NCI-H510A treated with DMSO at 0.1 percent for 48 hours (cell line): ENCODE measurements around the gene MCC.
A peak's percentile ranks its signal among the peaks of the same experiment; 100 is the strongest.

Experiments
- DNase-seq: peaks from one replicate; lab custom pipeline; 2025; lab: John Stamatoyannopoulos, UW

The MCC gene

DNA sequence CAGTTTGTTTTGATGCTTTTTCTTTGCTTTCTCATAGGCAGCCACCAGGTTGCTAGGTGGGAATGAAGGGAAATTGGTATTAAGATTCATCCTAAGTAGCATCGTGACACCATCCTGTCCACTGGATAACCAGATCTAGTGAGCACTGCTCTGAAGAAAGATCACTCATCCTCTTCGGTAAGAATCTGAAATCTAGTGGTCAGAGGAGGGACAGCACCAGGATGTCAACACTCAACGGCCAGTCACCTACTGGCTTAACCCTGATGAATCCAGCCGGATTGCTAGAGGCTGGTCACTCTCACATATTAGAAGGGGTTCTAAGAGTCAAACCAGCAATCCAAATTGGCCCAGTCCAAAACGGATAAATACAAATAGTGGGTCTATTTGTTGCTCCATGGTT, 460.8 kb downstream of the MCC start:
- DNase-seq: no peak

DNA sequence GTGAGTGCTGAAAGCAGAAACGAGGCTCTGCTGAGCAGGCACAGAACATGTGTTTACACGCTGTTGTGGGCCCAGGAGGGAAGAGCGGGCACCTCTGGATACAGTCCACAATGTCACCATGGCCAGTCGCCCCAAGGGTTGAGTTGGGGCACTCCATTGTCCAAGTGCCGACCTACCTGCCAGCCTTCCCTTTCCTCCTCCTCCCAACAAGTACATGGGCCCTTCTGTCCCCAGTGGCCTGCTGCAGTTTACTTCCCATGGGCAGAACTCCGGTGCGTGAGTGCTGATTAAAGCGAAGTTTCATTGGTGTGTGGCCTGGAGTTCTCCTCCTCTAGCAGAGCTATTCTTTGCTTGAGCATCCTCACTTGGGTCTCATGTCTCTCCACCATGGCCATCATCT, 461.2 kb downstream of the MCC start:
- DNase-seq: no peak

DNA sequence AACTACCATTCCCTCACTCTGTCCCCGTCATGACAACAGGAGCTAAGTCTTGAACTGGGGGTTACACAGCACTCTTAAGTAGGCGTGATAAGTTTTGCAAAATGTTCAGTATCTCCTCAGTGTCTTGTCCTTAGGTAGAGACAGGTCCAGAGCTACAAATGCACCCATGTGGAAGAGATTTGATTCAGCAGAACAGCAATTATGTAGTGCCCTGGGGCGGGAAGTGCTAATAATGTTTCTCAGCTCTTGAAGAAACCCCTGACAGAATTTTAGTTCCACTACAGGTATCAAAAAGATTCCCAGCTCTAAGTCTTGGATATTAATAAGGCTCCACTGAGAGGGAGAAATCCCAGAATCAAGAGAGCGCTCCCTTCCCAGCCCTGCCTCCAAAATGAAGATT, 462.0 kb downstream of the MCC start:
- DNase-seq: no peak

DNA sequence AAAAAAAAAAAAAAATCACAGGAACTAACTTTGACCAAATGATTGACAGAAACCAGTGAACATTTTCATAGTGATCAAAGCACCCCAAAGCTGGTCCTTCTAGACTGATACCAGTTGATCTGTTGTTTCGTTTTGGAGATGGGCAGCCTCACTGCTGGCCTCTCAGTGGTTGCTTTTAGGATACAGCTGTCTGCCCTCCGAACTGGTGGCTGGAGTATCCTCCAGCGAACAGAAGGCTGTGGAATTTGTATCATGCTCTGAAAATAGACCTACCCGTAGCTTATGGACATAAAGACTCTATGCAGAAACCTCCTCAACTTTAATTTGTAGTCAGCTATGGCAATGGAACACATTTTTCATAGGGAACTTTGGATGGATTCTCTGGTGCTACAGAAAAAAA, 462.7 kb downstream of the MCC start:
- no peak for DNase-seq

DNA sequence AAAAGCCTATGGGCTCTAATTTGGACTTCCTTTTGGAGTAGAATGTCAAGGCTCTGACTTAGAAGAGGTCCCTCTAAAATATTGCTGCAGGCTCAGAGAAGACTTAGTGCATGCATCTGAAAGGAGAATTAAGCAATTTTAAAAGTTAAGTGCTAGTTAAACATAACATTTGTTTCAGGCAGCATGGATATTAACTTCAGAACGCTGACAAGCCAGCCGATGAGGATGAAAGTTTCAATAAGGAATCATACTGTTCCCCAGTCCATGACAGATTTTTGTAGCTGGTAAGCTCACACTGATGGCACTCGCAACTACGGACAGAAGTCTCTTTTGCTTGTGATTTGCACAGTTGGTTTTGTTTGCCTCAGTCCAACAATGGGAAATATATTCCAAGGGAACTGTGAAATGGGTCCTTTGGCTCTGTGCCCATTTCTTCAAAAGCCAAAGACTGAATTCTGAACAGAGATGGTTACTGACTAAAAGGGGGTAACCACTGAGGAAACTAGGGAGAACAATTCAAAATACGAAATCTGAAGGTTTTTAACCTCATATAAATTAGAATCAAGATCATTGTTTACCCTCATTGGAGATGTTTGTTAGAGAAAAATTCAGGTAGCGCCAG, 464.1 kb downstream of the MCC start:
- DNase-seq: no peak

DNA sequence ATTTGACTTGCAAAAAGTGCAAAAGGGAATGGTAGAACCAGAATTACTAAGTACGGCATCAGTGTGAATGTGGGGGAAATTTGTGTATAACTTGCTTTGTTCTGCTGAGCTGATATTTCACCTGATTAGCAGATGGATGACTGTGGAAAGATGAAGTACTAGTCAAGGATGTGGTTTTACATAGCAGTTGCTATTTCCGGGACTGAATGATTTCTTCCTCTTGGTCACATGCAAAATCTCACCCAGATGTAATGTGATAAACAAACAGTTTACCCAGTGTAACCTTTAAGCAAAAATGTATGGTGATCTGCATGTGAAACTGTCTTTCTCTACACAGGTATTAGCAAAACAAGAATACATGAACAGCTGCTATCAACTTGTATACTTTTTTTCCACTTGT, 465.6 kb downstream of the MCC start:
- no peak for DNase-seq

DNA sequence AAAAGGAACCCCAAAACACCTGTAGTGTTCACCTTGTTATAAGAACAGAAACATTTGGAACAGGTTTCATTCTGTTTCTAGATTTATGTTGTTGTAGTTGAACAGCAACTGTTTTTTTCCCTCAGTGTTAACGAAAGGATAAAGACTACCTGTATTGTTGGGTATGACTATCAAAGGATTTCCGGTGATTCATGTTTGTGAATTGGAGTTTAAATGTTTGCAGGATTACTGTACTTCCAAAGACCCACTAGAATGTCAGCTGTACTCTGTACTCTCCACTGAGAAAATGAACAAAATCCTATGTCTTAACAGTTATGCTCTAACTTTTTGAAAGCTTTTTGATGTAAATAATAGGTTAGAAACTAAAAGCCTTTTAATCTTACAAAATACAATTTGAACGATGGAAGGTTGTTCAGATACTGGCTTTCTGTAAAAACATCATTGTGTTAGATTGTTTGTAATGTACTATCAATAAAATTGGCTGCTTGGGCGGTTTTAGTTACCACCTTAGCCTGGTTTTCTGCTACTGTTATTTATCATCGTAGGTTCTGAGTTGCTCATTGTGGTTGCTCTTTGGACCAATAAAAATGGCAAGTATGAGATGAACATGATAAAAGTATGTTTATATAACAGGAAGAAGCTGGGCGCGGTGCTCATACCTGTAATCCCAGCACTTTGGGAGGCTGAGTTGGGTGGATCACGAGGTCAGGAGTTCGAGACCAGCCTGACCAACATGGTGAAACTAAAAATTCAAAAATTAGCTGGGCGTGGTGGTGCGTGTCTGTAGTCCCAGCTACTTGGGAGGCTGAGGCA, 467.6 kb downstream of the MCC start:
- DNase-seq: no peak

DNA sequence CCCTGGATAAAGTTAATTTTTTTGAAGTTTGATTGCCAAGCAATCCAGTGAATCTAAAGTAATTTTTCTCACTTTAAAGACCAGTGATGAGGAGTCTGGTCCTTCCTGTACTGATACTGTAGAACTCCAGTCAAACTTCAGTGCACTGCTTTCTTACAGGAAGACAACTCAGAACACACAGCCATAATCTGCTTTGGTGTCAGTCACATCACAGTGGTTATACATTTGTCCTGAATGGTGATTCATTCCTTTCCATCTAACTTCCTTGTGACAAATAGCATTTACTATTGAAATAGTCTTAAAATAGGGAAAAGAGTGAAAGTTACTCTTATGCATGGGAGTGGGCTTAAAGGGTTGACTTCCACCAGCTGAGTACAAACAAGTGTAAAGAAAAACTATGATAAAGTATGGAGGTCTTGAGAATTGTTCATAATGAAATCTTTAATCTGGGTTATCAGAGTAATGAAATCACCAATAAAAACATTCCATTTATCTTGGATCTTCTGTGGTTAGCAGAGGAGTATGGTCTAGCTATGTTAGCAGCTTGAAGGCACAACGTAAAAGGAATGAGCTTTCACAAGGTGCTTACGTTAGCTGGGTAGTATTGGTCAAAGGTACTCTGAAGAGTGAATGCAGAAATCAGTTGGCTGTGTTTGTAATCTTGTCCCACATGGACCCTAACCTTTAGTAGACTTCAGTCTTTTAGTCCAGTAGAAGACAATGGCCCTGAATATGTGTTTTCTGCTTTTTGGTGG, 470.2 kb downstream of the MCC start:
- DNase-seq: no peak

DNA sequence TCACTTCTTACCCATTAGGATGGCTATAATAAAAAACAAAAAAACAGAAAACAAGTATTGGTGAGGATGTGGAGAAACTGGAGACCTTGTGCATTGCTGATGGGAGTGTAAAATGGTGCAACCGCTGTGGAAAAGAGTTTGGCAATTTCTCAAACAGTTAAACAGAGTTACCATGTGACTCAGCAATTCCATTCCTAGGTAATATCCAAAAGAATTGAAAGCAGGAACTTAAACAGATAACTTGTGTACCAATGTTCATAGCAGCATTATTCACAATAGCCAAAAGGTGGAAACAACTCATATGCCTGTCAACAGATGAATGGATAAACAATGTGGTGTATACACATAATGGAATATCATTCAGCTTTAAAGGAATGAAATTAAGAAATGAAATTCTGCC, 482.8 kb downstream of the MCC start:
- DNase-seq: no peak

DNA sequence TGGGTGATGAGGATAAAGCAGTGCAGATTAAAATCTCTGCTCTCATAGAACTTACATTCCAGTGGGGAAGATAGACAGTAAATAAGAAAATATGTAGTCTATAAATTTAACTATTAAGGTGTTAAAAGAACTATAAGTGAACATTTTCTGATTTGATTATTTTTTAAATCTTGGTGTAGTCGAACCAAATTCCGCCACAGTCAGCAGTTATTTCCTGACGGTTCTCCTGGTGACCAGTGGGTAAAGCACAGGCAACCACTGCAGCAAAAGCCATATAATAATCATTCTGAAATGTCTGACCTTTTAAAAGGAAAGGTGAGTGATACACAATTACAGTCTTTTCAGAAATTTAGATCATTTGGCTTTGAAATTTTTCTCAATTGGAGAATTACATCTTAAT, 484.5 kb downstream of the MCC start:
- no peak for DNase-seq

DNA sequence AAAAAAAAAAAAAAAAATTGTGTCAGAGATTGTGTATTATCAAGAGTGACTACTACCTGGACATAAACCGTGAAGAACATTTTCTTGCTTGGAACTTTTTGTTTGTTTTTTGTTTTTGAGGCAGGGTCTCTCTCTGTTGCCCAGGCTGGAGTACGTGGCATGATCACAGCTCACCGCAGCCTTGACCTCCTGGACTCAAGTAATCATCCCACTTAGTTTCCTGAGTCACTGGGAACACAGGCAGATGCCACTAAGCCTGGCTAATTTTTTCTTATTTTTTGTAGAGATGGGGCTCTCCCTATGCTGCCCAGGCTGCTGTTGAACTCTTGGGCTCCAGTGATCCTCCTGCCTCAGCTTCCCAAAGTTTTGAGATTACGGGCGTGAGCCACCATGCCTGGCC, 485.8 kb downstream of the MCC start:
- no peak for DNase-seq

DNA sequence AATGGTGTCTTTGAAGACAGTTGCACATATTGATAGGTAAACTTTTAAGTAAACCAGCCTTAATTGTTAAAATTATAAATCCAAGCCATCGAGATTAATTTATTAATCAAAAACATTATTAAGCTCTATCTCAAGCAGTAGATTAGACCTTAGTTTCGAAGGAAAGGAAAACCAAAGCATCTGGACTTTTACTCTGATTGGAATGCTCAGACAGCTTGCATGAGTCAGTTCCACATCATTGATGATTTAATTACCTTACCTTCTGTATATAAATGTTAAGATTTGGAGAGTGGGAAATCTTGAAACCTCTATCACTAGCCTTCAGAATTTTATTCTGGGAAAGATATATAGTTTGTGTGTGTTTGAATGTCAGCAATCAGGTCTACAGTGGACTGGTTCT, 487.8 kb downstream of the MCC start:
- no peak for DNase-seq

DNA sequence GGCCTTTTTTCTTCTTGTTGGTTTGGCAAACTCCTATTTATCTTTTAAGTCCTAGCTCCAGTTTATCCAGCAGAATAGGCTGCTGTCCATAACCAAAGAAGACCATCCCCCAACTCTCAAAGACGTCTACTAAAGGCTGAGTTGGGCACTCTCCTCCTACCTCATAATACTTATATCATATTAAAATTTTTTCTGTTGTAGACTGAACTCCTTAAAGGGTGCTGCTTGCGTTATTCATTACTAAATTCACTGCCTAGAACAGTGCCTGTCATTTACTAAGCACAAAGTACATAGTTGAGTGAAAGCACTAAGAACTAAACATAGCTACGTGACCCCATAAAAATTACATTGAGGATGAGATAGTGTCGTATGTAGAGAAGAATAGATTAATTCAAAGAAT, 490.0 kb downstream of the MCC start:
- no peak for DNase-seq

DNA sequence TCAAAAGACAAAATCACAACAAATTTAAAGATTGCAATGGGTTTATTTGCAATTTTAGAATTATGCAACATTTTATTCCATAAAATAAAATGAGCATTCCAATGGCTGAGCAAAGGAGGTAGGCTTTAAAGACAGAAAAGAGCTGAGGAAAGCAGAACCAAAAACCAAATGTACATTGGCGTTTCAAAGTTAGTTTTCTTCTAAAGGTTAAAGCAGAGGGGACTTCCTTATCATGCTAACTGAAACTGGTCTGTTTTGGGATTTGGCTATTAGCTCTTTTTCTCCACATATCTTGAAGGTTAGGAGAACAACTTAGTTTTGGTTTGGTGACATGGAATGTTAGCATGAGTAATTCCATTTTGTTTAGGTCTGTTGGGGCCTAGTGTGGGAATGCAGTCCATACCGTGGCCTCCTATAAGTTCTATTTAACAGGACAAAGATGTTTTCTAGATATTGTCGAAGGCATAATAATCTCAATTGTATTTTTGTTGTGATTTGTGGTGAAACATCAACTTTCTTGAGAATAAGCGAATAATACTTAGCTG, 491.4 kb downstream of the MCC start:
- DNase-seq: no peak

DNA sequence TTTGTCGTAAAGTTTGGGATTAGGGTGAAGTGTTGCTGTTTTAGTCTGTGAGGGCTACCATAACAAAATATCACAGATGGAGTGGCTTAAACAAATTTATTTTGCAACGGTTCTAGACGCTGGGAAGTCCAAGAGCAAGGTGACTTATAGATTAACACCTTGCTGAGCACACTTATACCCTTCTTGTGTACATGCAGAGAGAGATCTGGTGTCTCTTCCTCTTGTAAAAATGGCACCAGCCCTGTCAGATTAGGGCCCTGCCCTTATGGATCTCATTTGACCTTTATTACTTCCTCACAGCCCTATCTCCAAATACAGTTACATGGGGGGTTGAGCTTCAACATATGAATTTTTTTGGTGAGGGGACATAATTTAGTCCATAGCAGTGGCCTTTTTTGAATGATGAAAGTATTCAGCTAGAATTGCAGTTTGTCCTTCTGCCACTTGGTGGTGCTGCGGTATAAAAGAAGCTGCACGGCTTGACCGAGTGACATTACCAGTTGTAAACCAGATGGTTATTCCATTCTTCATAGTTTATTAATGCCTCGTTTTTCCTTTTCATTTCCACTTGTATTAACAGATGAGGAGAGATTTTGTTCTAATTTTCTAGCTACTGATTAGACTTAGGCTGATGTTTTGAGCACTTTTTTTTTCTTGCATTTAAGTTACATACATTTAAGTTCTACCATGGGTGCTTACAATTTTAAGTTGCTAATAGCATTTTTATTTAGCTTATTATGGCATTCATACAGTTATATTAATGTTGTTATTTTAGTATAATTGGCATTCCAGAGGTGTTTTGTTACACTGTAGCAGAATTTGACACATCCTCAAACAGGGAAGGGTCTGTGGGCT, 492.3 kb downstream of the MCC start:
- DNase-seq: peak; percentile 7

DNA sequence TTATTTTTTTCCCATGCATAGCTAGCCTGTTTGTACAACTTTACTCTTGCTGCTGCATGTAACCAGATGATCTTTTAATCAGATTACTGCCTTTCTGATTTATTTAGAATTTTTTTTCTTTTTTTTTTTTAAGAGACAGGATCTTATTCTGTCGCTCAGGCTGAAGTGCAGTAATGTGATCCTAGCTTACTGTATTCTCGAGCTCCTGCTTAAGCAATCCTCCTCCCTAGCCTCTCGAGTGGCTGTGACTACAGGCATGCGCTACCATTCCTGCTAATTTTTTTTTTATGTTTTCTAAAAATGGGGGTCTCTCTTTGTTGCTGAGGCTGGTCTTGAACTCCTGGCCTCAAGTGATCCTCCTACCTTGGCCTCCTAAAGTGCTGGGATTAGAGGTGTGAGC, 502.0 kb downstream of the MCC start:
- DNase-seq: no peak

DNA sequence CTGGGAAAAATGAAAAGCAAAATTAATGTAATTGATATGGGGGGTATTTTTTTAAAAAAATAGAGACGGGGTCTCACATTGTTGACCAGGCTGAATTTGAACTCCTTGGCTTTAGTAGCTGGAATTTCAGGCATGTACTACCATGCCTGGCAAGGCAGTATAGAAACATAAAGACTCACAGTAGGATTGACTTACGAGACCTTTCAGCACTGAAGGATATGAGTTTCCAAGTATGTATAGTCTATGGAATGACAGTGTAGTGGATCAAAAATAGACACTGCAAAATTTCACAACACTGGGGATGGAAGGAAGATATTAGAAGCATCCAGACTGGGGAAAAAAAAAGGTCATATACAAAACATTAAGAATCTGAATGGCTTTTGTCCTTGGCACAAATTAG, 504.9 kb downstream of the MCC start:
- no peak for DNase-seq

DNA sequence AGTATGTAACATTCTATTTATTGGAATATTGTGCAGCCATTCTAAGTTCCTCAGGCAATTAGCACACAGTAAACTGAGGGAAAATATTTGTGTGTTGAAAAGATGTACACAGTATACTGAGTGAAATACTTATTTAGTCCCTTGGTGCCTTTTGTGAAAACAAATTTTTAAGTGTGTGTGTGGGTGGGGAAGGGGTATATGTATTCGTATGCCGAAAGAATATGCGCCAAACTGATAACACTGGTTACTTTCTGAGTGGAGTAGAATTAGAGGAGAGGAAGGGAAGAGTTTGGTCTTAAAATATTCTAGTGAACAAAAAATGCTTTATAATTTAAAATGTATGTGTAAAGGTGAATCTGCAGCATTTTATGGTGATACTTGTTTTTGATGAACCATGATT, 508.5 kb downstream of the MCC start:
- no peak for DNase-seq

DNA sequence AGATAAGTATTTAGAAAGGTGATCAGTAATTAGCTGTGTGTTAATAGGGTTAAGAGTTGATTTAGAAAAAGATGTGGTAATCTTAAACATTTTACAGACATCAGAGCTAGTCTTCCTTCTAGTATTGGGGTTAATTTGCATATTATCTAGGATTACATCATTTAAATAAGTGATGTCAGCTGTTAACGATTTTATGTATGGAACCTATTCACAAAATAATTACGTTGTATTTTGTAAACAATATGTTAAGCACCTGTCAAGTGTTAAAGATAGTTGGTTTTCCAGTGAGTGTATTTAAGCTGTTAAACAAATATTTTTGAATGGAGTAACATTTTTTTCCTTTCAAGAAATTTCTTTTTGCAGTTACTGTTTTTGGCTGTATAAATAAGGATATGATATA, 509.4 kb downstream of the MCC start:
- DNase-seq: no peak

DNA sequence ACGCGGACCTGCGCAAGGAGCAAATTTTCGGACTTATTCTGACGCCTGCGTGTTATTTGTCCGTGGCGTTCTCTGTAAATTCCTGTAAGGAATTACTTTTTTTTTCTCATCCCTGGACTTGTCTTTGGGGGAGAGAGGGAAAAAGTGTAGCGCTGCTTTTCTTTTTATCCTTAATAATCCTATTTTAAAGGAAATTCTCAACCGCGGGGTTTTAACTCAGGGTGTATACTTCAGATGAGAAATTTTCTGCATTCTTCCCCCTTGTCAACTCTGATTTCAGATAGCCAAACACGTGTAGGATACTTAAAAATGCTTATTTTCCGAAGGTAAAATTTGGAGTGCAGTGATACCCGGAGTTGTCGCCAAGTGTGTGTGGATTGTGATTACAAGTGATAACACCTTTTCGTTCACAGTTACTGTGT, 510.8 kb downstream of the MCC start:
- no peak for DNase-seq

DNA sequence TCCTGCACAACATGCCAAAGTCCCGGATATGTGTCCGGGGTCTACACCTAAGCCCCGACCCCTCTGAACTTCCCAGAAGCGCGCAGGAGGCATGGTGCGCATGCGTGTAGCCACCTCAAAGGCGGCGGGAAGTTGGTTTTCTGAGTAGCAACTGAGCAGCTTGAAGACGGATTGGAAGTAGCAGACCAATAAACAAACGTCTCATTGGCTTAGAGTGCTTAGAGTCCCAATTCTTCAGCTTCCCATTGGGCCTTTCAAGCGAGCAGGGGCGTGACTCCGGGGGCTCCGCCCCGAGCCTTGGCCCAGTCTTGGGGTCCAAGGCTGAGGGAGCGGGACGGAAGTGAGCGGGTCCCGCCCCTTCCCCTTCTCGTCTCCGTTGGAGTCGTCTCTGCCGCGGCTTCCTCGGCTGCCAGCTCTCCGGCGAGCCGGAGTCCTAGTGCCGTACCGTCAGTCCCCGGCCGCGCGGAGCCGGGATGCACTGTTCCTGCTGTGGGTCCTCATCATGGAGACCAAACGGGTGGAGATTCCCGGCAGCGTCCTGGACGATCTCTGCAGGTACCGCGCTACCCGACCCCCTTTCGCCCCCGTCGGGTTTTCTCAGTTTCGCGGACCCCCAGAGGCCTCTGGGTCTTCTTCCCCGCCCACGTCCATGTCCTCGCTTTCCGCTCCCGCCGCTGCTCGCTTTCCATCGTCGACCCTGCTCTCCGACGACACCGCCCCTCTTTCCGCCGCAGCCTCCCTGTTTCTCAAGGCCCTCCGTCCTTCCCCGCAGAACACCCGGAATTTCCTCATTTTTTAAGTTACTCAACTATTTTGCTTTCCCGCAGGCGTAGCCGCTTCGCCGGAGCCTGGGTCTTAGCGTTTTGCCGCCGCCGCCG, 511.6 kb downstream of the MCC start, which contains the start of gene DCP2:
Gene DCP2, plus strand, starts transcription at position 367 of the 878 bp plus-strand sequence. Its CDS starts 136 bp downstream, at position 503.
- DNase-seq: peak; percentile 95
